GM12878 (cell line): ENCODE results near the gene C3orf20. TPM values are rescaled to one million over a fixed set of nuclear protein-coding genes. Genes with fewer than 3 reads are reported as not detected.

Source experiments
- ATAC-seq: fragments of 200-7000 bp; cut with Tn5 transposase; 3 replicates; pipeline ENCODE4 v1.9.1; 2020; ENCODE audit warnings: mild to moderate bottlenecking, moderate library complexity
- BruUV-seq: library from RNA; stranded (reverse); fragments of 400-500 nt; replicated peaks from 2 replicates; lab custom pipeline; 2021; lab: Mats Ljungman, UMichigan
- CTCF ChIA-PET: fragments of 300-600 bp; sonication (Branson Sonifier 250); formaldehyde crosslinking; extraction: SDS; loops from one replicate; lab custom pipeline; 2021; ENCODE audit warnings: inconsistent platforms; lab: Yijun Ruan, JAX
- POLR2A ChIA-PET: fragments of 350-600 bp; formaldehyde crosslinking; extraction: SDS; loops from one replicate; lab custom pipeline; 2021; ENCODE audit warnings: inconsistent platforms; lab: Charles Lee
- RAD21 ChIA-PET: fragments of 300-600 bp; sonication (Branson Sonifier 250); formaldehyde crosslinking; loops from one replicate; lab custom pipeline; 2023; ENCODE audit warnings: antibody characterized with exemption; ENCODE audit not compliant: unreplicated experiment; lab: Charles Lee
- SMC1A ChIA-PET: fragments of 300-600 bp; sonication (Branson Sonifier 250); formaldehyde crosslinking; loops from one replicate; lab custom pipeline; 2023; ENCODE audit not compliant: unreplicated experiment, uncharacterized antibody; lab: Charles Lee
- DNase-seq: peaks from one replicate; pipeline ENCODE4 v3.0.0-alpha.2; 2011; ENCODE audit warnings: low read depth, low spot score
- FAIRE-seq: peaks from 3 replicates; lab custom pipeline; 2011; peaks lifted over from hg19 to GRCh38; lab: Jason Lieb, UNC
- H2AFZ ChIP-seq: 2 replicates; pipeline ENCODE4 v1.6.0; 2011; ENCODE audit warnings: low read depth, low read length, control low read depth; ENCODE audit not compliant: control insufficient read depth
- H3K27ac ChIP-seq: 2 replicates; pipeline ENCODE4 v1.5.1; 2011; ENCODE audit warnings: control low read depth; ENCODE audit not compliant: control insufficient read depth, insufficient read depth
- H3K27me3 ChIP-seq, 2 experiments: replicated peaks in 1 of 2; 2 replicates each; pipeline versions ENCODE4 v1.6.0 to v1.6.1; 2011; ENCODE audit warnings: low read length in 1 of 2; ENCODE audit not compliant: control insufficient read depth in 2 of 2, insufficient read depth in 2 of 2
- H3K36me3 ChIP-seq, 2 experiments: 2 replicates each; pipeline ENCODE4 v1.5.1; 2011; ENCODE audit warnings: low read length in 1 of 2; ENCODE audit not compliant: control insufficient read depth in 2 of 2, insufficient read depth in 2 of 2
- H3K4me1 ChIP-seq: 2 replicates; pipeline ENCODE4 v1.6.1; 2011; ENCODE audit warnings: mild to moderate bottlenecking, low read length, moderate library complexity, mixed read lengths; ENCODE audit not compliant: control insufficient read depth, insufficient read depth
- H3K4me2 ChIP-seq: 2 replicates; pipeline ENCODE4 v1.6.0; 2011; ENCODE audit warnings: control low read depth; ENCODE audit not compliant: control insufficient read depth, insufficient read depth
- H3K4me3 ChIP-seq: fragments of 200-600 bp; sonication (generic); 2 replicates; pipeline ENCODE4 v1.5.1; 2016
- H3K79me2 ChIP-seq: 2 replicates; pipeline ENCODE4 v1.6.0; 2011; ENCODE audit warnings: low read length; ENCODE audit not compliant: control insufficient read depth, insufficient read depth
- H3K9ac ChIP-seq: 2 replicates; pipeline ENCODE4 v1.8.0; 2011; ENCODE audit warnings: low read length, control low read depth, mixed read lengths; ENCODE audit not compliant: control insufficient read depth, insufficient read depth
- H3K9me3 ChIP-seq: replicated peaks from 3 replicates; pipeline ENCODE4 v1.5.1; 2011; ENCODE audit warnings: mild to moderate bottlenecking, low read length; ENCODE audit not compliant: control insufficient read depth, insufficient read depth
- H4K20me1 ChIP-seq: 2 replicates; pipeline ENCODE4 v1.6.0; 2011; ENCODE audit not compliant: control insufficient read depth, insufficient read depth
- NR2C1 ChIP-seq: fragments of 450-650 bp; IDR thresholded peaks from 2 replicates; pipeline ENCODE4 v1.6.1; 2017; ENCODE audit warnings: antibody characterized with exemption, mild to moderate bottlenecking, moderate library complexity
- USF1 ChIP-seq: IDR thresholded peaks from 2 replicates; pipeline ENCODE4 v1.6.1; 2011; ENCODE audit warnings: borderline replicate concordance, low read depth, mild to moderate bottlenecking, moderate library complexity, mixed read lengths, low read length; ENCODE audit not compliant: insufficient read depth; ENCODE audit errors: extremely low read length
- WGBS: methylation state at CpG from one replicate; pipeline ENCODE4 v1.1.6; 2016; ENCODE audit warnings: low lambda C conversion rate; ENCODE audit not compliant: insufficient replicate concordance, insufficient coverage; ENCODE audit errors: missing lambda C conversion rate; 5-methylcytosine and 5-hydroxymethylcytosine counted together
- in situ Hi-C: fragments of 300-500 bp; cut with MboI; formaldehyde crosslinking; loops from 9 replicates; pipeline ENCODE4 v1.14.3; 2018; ENCODE audit warnings: mixed read lengths
- intact Hi-C: fragments of 100-400 bp; cut with micrococcal nuclease; formaldehyde crosslinking; loops from one replicate; pipeline ENCODE4 v1.14.2; 2022; ENCODE audit not compliant: unreplicated experiment
- polyA plus RNA-seq, 11 experiments: library from polyadenylated mRNA; depleted of rRNA in 4 of 11; unstranded in 6 of 11; stranded (reverse) in 5 of 11; fragments of >200 nt; fragmentation: Nextera tagmentation in 4 of 11; fragmentation: Illumina TruSeq in 1 of 11; extraction: Ambion mirVana in 4 of 11; extraction: Trizol in 1 of 11; gene quantifications; 1 replicate in 1 of 11; 2 replicates in 10 of 11; pipeline versions ENCODE4 v1.2.1 to v1.2.3, GENCODE V29; 2011 to 2016; ENCODE audit warnings: inconsistent platforms in 2 of 11, missing spikeins in 2 of 11, low read depth in 1 of 11
- total RNA-seq, 4 experiments: library from RNA; depleted of rRNA in 3 of 4; stranded (reverse); fragments of >200 nt in 3 of 4; fragmentation: Illumina TruSeq in 1 of 4; extraction: Trizol in 1 of 4; gene quantifications; 2 replicates each; pipeline versions ENCODE4 v1.2.1 to v1.2.3, GENCODE V29; 2013 to 2021

C3orf20 gene
- total and polyA plus RNA-seq, 10 of the 15 experiments (the other 5 are each of a cell fraction or from before 2014, with no cell fraction given) = 0.05 to 2.9 (median 1.0) TPM

- FAIRE-seq (no peak), ATAC-seq (no peak), DNase-seq (no peak)
- ChIA-PET POLR2A (no interaction called here), SMC1A (interaction anchor here (0.7 to 1.2 kb wide), 3 partner anchors 11 to 294 kb away, joined by 3 read pairs; no protein-coding TSS in a partner anchor), RAD21 (no interaction called here)
- Histone ChIP-seq H3K79me2 (peaks cover 8% of the 10 kb centered on the region), H4K20me1 (no peaks in the 10 kb centered on the region)
- intact Hi-C loops = no loop called here
- WGBS = 79% methylated on average over 9 of the region's 9 CpGs
- in situ Hi-C loops = no loop called here
- TF ChIP-seq USF1 (no peak), NR2C1 (no peak)
- TF ChIP-seq, all 136 proteins: peak for 0
- CTCF ChIA-PET = no interaction called here
- Histone ChIP-seq H3K27me3 (no peaks in the 10 kb centered on the region), H3K27ac (no peak overlapping the region), H2AFZ (no peak overlapping the region), H3K4me2 (no peak overlapping the region), H3K4me3 (no peak overlapping the region), H3K9me3 (no peaks in the 10 kb centered on the region), H3K9ac (no peak overlapping the region), H3K36me3 (no peaks in the 10 kb centered on the region), H3K4me1 (no peaks in the 10 kb centered on the region)
- no TSS peak for BruUV-seq
These were observed 28.1 kb upstream of the C3orf20 start for GRCh38 chr3:14646589-14647413.
